ENCODE results near the gene ETS1. TPM values are rescaled to one million over a fixed set of nuclear protein-coding genes. Genes with fewer than 3 reads are reported as not detected.

ETS1 gene
- total RNA-seq, 1 experiment from 2014 or later, result 29.9 TPM

- Mint-ChIP-seq H3K27me3 (ENCODE audit: low read depth) (peaks cover 18% of the 10 kb centered on the region), H3K36me3 (ENCODE audit: insufficient read depth in 1 of 3, low read depth in 3 of 3) (no peaks in the 10 kb centered on the region), H3K4me1 (peaks cover 41 to 45% of the 10 kb centered on the region in 2 experiments), H3K9me3 (no peaks in the 10 kb centered on the region), H3K27ac (no peak overlapping the region), H3K4me3 (no peak overlapping the region)
- no peak for TF ChIP-seq CTCF (conservative IDR thresholded peaks at IDR 0.05)
- no peak overlapping the region for H3K4ac ChIP-seq (ENCODE audit: low read depth, low read length)
- no peaks in the 10 kb centered on the region for H4K20me1 ChIP-seq (ENCODE audit: control insufficient read depth, insufficient read depth, insufficient read length)
- no peak overlapping the region for H2BK120ac ChIP-seq (ENCODE audit: low read depth, low read length, poor library complexity, severe bottlenecking)
- H3K23me2 ChIP-seq (ENCODE audit: insufficient read length, low read depth, low read length, poor library complexity, severe bottlenecking), result peaks cover 9% of the 10 kb centered on the region
- no peak overlapping the region for H3K9ac ChIP-seq (ENCODE audit: extremely low read depth, insufficient read length, low read length)
- no peak overlapping the region for H3T11ph ChIP-seq (ENCODE audit: low read length)
- no peak overlapping the region for H3K18ac ChIP-seq (ENCODE audit: insufficient read length, low read depth, low read length)
- H3K4me2 ChIP-seq (ENCODE audit: insufficient read depth, insufficient read length, low read length), result no peak overlapping the region
- no peak overlapping the region for H2BK20ac ChIP-seq (ENCODE audit: low read depth, low read length, poor library complexity, severe bottlenecking)
- H2BK15ac ChIP-seq (ENCODE audit: low read depth, low read length), result no peak overlapping the region
- H4K5ac ChIP-seq (ENCODE audit: insufficient read length, low read depth, low read length), result no peak overlapping the region
- H3K14ac ChIP-seq (ENCODE audit: insufficient read depth, low read length), result no peak overlapping the region
- no peak overlapping the region for H3K23ac ChIP-seq (ENCODE audit: insufficient read length, low read depth, low read length)
- H3K27me3 ChIP-seq (ENCODE audit: insufficient read depth, low read length), result peaks cover 3% of the 10 kb centered on the region; the same call in 1 of the 2 replicates
- no peak overlapping the region for H4K8ac ChIP-seq (replicated peaks; ENCODE audit: insufficient read length, low read depth, low read length)
- no peak overlapping the region for H2AK5ac ChIP-seq (ENCODE audit: insufficient read length, low read length)
- peaks cover 6% of the 10 kb centered on the region; the same call in 1 of the 2 replicates for H3K4me1 ChIP-seq (ENCODE audit: insufficient read depth, low read length)
- H3K79me2 ChIP-seq (ENCODE audit: insufficient read depth, low read length), result peaks cover 2% of the 10 kb centered on the region; the same call in 1 of the 2 replicates
- H3K27ac ChIP-seq (ENCODE audit: insufficient read length, low read depth, low read length), result no peak overlapping the region
- H2BK5ac ChIP-seq (ENCODE audit: insufficient read length, low read length), result no peak overlapping the region
- WGBS (ENCODE audit: extremely low coverage, insufficient read length, low lambda C conversion rate), result no CpG with 5 or more reads among the region's 7 CpGs
- no peak overlapping the region for H3K56ac ChIP-seq (ENCODE audit: insufficient read length, low read depth, low read length)
- no peaks in the 10 kb centered on the region for H3K9me3 ChIP-seq (ENCODE audit: control insufficient read depth, low read depth, low read length)
- H2BK12ac ChIP-seq (ENCODE audit: insufficient read length, low read depth, low read length), result no peak overlapping the region
- no peak for DNase-seq
- H4K91ac ChIP-seq (ENCODE audit: insufficient read length, low read depth, low read length), result no peak overlapping the region
- H3K79me1 ChIP-seq (ENCODE audit: insufficient read depth, low read depth, low read length, poor library complexity, severe bottlenecking), result peaks cover 4% of the 10 kb centered on the region
- H2AFZ ChIP-seq (ENCODE audit: low read length), result no peak overlapping the region
These were observed 68.7 kb downstream of the ETS1 start for GRCh38 chr11:128518493-128519207.

Data from H9 (cell line).